GM18858 (cell line): ENCODE data around the gene ACOT12.
"Not testable (repeated sequence)": the region's sequence is repeated elsewhere in the genome, so short reads cannot be mapped to it uniquely, and the experiment has no call there.

Experiments
- ATAC-seq: cut with Tn5 transposase; IDR thresholded peaks from one replicate; pipeline ENCODE4 v1.9.1; 2021; ENCODE audit not compliant: unreplicated experiment

Gene ACOT12

DNA sequence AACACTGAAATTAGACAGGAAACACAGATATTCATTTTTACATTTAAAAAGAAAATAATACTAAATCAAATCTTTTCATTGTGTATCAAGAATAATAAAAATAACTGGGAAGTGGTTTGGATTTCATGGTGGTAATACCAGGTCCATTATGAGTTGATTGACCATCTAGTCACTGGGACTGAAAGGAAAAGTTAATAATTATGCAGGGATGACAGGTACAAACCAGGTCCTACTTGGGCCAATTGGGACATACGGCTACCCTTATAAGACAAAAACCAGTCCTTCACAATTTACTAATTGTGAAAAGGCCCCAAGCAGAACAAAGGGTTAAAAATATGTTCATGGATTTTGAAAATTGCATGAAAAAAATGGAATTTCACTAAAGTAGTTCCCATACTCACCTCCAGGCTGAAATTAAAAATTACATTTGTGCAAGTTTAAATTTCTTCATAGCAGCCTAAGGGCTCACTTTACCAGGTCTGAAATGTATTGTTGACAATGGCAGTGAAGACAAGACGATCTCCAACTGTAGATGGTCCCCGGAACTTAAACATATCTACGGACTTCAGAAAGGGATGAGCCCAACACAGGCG is 48.4 kb downstream of the ACOT12 start:
- no peak for ATAC-seq

DNA sequence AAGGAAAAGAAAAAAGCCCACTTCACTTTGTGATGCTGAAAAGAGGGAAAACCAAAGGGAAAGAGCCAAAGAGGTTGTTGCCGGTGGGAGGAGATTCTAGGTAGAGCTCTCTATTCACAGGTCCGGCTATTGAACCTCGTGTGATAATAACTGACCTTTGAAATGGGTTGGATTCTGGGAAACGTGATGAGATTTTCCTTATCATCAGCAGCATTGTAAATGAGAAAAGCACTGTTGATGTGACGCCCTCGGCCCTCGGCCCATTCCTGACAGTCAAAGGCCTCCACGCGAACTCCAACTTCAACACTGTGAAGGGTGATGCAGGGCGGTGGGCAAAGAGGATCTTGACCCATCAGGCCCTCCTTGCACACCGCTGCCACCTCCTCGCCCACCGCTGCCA is 49.2 kb downstream of the ACOT12 start:
- ATAC-seq = no peak

DNA sequence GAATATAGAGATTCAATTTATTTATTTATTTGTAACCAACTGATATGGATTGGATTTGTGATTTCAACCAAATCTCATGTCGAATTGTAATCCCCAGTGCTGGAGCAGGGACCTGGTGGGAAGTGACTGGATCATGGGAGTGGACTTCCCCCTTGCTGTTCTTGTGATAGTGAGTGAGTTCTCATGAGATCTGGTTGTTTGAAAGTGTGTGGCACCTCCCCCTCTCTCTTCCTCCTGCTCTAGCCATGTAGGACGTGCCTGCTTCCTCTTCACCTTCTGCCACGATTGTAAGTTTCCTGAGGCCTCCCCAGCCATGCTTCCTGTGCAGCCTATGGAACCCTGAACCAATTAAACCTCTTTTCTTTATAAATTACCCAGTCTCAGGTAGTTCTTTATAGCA is 55.7 kb downstream of the ACOT12 start:
- not testable (repeated sequence) for ATAC-seq

DNA sequence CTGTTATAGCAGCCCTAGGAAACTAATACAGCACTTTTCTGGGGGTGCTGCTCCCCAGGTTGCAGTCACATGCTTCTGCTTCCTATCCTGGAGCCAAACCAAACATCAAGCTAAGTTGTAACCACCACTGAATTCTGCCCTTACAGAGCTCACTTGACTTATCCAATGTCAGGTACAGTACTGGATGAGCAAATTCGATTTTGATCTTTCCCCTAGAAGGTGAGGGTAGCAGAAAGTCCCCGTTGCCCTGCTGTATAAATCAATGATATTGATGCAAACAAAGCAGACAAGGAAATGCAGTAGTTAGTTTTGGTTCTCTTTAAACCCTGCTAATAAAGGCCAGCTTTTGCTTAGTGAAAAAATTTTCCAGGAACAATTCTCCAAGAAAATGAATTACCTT is 56.1 kb downstream of the ACOT12 start:
- no peak for ATAC-seq

DNA sequence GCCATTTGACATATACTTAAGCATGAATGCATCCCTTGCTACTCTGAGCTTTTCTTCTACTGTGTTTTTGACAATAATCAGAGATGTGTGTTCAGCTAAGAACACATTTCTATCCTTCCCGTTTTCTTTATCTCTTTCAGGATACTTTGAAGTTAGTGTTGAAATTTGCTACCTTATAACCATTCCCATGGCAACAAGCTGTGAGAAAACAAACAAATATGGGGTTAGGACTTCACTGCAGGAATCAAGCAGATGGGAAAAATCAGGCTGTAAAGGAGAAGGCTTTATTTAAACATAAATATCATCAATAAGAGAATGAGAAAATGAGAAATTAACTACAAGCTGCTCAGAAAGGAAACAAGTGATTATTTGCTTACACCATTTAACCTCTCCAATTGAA is 57.4 kb downstream of the ACOT12 start:
- no peak for ATAC-seq

DNA sequence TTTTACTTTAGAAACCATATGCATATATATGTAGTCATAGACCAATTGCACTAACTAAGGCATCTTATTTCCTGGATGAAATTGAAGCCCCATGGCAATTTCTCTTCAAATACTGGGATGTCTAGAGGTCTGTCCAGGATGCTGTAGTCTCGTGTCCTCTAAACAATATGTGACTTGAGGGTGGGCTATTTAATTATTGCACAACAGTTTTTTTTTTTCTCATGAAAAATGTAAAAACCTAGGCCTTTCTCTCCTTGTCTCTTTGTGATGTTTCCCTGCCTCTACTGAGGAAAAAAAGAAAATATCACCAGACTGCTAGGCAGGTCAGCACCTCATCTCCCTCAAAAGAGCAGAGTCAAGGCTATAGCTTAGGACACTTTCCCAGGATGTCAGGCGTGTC is 58.0 kb downstream of the ACOT12 start:
- no peak for ATAC-seq

DNA sequence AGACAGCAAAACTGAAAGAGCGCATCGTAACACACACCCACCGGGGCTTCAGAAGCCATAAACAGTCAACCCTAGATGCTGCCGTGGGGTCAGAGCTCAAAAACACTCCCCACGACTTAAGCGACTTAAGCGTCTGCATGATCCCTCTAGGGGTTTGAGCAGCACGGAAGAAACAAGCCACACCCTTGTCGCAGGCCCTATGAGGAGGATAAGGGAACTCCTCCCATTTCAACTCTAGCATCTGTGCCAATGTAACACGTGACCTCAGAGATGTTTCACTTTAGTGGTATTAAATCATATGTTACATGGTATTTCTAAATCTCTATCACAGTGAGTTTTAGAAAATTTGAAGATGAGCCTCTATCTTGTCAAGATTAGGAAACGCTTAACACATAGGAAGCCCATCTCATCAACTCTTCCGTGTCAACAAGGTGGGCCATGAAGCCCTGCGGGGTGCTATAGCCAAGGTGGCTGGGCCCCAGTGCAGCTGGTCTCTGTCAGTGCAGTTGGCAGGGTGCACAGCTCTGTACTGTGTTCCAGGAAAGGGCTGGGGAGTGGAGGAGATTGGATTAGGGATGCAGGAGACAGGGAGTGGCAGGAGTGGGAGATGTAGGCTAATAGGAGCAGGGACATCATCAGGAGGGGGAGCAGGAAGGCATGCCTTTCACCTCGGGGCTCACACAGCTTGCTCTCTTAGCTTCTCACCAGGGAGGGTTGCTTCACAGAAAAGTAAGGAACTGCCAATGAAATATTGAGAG is 59.5 kb downstream of the ACOT12 start:
- no peak for ATAC-seq

DNA sequence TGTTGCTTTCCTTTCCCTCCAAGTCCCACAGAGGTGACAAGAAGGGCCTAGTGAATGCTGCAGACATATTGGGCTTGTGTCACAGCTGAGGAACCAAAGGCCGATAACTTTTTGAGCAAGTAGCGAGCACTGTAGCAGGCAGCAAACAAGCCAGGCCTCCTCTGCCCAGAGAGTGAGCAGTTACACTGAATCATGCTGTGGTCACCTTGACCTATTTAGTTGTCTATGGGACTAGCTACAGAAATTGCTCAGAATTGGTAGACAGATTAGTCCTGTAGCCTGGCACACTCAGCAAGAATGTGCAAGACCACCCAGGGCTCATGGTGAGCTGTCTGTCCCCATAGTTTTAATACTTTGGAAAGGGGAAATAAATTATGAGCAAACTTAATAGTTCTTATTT is 67.4 kb downstream of the ACOT12 start:
- ATAC-seq = no peak

DNA sequence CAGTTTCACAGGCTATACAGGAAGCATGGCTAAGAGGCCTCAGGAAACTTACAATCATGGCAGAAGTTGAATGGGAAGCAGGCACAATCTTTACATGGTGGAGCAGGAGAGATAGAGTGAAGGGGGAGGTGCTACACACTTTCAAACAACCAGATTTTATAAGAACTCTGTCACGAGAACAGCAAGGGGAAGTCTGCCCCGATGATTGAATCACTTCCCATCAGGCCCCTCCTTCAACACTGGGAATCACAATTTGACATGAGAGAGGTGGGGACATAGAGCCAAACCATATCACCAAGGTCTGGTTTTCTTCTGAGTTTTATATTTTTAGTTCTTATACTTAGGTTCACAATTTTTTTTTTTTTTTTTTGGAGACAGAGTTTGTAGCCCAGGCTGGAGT is 76.4 kb downstream of the ACOT12 start:
- no peak for ATAC-seq

DNA sequence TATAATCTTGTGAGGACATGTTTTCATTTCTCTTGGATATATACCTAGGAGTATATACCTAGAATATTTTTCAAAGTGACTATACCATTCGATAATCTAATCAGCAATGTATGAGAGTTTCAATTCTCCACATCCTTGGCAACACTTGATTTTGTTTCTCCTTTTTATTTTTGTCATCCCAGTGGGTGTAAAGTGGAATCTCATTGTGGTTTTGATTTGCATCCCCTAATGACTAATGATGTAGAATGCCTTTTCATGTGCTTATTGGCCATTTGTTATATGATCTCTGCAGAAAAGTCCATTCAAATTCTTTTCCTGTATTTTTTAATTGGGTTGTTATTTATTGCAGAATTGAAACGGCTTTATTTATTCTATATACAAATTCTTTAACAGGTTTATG is 77.4 kb downstream of the ACOT12 start:
- no peak for ATAC-seq

DNA sequence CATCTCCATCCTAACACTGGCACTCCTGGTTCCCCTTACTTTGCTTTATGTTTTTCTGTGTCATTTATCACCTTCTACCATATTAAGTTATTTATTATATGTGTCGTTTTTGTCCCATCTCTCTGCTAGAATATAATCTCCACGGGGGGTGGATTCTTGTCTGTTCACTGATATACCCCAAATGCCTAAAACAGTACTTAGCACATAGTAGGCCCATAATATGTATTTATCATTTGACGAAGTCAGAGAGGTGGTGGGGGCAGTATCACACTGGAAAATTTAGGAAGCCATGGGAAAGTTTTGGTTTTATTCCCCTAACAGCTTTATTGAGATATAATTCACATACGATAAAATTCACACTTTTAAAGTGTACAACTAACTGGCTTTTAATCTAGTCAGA is 78.1 kb downstream of the ACOT12 start:
- ATAC-seq = no peak

DNA sequence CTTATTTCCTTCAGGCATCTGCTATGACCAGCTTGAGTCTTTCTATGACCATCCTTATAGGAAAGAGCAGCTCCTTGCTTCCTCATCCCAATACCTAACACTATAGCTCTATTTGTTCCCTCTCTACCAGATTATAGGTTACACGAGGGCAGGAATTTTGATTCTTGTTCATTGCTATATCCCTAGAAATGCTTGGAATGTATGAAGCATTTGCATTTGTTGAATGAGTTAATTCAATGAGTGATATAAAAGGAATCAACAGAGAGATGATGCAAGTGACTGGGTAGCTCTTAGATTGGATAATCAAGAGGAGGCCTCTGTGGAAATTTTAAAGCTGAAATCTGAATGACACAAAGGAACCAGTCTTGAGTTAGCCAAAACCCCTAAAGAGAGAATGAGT is 78.6 kb downstream of the ACOT12 start:
- ATAC-seq = no peak

DNA sequence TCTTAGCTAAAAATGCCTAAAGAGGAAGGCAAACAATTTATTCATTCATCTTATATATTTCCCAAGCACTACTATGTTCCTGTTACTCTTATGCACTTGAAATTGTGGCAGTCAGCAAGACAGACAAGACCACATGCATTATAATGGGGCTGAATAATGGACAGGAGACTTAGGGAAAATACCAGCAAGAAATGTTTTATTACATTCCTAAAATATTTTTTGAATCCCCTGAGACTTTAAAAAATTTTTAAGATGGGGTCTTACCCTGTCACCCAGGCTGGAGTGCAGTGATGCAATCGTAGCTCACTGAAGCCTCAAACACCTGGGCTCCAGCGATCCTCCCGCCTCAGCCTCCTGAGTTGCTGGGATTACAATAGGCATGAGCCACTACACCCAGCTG is 79.4 kb downstream of the ACOT12 start:
- no peak for ATAC-seq

DNA sequence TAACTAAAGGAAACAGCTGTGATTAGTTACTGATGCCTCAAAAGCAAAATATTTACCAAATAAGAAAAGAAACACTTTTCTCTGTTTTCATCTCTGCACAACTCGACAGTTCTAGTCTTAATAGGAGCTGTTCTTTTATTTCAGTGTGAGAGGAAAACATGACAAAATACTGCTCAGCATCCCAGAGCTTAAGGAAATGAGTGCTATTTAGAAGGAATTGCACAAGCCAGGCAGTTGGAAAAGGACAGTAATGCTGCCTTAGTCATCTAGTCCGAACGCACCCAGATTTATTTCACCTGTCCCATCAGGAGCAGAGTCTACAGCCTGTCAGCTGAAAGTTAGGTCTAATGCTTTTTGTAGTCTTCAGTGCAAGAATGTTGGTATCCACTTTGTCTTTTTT is 80.2 kb downstream of the ACOT12 start:
- no peak for ATAC-seq

DNA sequence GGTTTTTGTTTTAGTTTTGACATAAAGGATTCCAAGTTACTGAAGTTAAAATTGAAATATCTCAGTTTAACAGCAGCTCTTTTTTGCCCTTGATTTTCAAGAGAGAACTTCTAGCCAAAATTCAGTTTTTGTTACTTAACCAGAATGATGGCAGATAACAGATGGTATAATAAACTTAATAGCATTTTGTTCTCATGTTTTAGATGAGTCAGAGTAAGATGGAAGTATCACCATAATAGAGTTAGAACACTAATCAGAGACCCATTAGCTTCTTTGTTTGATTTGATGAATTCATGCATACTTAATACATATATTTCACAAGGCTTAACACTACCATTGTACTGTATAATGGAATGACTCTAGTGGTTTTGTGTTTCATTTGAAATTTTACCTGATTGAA is 80.7 kb downstream of the ACOT12 start:
- ATAC-seq = no peak

DNA sequence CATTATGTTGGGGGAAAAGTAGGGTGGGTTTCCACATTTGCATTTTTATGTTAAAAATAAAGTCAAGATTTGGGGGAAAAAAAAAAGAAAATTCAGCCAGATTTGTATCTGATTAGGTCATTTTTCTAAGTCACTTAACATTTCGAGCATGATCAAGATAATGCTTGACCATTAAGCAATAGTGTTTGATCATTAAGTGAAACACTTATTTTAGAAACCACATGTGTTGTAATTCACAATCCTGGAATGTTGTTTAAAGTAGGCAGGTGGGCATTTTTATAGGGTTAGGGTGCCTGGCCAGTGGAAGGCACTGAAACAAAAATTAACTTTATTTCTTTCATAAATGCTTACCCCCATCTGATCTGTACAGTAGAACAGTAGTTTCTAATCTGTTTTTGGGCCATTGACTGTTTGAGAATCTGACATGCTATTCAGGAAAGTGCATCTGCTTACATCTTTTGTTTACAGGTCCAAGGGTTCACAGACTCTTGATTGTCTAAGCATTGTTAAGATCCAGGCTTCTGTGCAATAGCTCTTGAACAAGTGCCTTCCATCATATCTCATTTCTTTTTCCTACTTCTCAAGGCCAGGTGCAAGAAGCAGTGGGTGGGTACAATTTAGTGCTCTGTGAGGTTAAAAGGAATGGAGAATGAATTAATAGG is 83.4 kb downstream of the ACOT12 start:
- no peak for ATAC-seq

DNA sequence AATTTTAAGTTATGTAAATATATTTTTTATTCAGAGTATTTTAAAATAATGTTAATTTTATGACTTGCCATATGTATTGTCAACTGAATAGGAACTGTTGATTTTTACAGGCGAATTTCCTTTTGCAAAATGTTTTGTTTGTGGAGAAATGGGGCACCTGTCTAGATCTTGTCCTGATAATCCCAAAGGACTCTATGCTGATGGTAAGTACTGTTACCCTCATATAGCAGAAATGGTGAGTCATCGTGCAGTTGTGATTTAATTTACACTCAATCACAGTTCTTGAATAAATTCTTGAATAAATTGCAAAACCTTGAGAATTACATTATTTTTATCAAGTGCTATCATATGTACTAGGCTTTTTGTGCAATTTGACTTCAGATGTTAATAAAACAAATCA is 85.1 kb downstream of the ACOT12 start:
- no peak for ATAC-seq

DNA sequence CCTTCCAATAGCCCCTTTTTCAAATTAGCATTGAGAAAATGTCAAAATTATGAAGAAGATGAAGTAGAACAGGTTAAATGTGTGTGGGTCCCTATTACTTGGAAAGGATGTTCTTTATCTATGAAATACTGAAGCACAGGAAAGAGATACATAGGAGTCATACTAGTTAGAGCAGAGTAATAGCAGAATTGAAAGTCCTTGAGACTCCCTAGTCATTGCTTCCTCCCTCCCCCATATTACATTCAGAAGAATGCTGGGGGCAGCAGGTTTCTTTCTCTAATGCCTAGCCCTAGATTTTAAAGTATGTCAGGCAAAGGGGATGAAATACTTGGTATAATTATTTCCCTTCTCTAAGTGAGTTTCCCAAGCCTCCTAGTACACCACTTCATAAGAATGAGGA is 88.1 kb downstream of the ACOT12 start:
- ATAC-seq = no peak

DNA sequence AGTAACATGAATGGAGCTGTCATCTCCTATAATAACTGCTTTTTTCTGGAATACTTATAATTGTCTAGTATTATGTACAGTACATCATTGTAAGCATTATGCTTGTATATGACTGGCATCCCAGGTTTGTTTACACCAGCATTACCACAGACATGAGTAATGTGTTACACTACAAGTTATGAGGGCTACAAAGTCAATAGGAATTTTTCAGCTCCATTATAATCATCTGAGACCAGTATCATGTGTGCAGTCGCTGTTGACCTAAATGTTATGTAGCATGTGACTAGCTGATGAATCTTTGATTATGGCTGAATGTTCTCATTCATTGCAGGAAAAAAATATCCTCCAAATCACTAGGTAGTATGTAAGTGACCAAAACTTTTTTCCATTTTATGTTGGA is 90.4 kb downstream of the ACOT12 start:
- ATAC-seq = no peak

DNA sequence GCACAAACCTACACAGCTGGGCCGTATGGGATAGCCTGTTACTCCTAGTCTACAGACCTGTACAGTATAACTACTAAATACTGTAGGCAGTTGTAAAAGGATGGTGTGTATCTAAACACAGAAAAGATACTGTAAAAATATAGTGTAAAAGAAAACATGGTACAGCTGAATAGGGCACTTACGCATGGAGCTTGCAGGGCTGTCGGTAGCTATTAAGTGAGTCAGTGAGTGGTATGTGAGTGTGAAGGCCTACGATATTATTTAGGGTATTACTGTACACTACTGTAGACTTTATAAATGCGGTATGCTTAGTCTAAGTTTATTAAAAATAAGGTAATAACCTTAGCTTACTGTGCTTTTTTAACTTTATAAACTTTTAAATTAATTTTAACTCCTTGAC is 91.3 kb downstream of the ACOT12 start:
- ATAC-seq = no peak

DNA sequence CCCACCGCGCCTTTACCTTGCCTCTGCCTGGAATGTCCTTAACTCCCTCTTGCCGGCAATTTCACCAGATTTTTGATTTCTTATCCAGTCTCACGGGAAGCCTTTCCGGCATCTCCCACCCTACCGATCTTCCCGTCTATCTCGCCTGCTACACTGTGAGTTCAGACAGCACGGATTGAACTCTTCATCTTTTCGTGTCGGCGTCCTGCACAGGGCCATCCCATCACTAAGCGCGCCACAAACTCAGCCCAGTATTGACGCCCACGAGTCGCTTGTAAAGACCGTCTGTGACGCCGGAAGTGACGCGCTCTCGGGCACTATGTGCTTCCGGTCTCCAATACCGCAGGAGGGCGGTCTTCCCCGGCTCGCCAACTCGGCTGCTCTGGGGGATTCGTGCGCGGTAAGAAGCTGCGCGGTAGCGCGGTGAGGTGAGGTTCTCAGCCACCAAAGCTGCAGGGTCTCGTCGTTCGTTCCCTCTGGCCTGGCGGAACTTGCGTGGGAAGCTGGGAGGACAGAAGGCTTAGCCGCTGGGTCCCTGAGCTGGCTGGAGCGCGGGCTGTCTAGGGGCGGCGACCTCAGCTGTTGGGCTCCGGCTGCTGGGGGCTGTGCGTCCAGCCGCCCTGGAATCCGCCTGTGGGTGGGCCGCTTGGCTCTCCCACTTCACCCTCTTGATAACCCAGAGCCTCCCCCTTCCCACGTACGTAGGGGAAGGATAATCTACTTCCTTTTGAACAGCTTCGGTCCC is 92.5 kb downstream of the ACOT12 start, which contains the start of gene ZCCHC9:
Gene ZCCHC9, plus strand, starts transcription at position 317 of the 745 bp plus-strand sequence. CDS start 3,171 bp downstream, outside the sequence.
- ATAC-seq = peak; percentile 85

DNA sequence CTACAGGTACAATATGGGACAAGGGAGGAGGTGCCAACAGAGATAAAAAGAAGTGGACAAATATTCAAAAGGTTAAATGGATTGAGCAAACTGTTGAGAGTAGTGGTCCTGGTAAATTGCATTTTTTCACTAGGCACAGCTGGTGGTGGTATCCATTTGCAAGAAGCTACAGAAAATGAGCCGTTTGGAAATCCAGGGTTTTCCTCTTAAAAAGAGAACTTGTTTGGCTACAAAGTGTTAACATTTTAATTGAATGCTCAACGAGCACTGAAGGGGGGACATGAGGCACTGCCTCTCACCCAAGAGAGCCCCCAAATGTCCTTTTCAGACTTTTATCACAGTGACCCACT is 93.0 kb downstream of the ACOT12 start:
- ATAC-seq = no peak
